Omental fat pad (tissue), 4 donors: ENCODE results near the gene ANKRD52. TPM values are rescaled to one million over a fixed set of nuclear protein-coding genes. Genes with fewer than 3 reads are reported as not detected.
"Not testable (repeated sequence)": the region's sequence is repeated elsewhere in the genome, so short reads cannot be mapped to it uniquely, and the experiment has no call there.

Experiments
- ATAC-seq: fragments of 150-250 bp; one replicate; pipeline ENCODE4 v1.9.1; 2016; ENCODE audit warnings: mild to moderate bottlenecking, moderate library complexity; ENCODE audit not compliant: low FRiP score
- DNase-seq: peaks from one replicate; pipeline ENCODE4 v3.0.0-alpha.2; 2019; ENCODE audit warnings: low spot score
- total RNA-seq, 4 donors: library from RNA; depleted of rRNA; stranded (reverse); fragments of >200 nt; gene quantifications; one replicate each; pipeline ENCODE4 v1.1.0, GENCODE V29; 2016
- TF ChIP-seq, protein P1 (sequence below), 3 donors: fragments of 450-650 bp; IDR thresholded peaks; one replicate each; pipeline ENCODE4 v1.5.1; 2016 to 2017; ENCODE audit warnings: antibody characterized with exemption in 3 of 3, mild to moderate bottlenecking in 3 of 3, moderate library complexity in 2 of 3

The ANKRD52 gene
- total RNA-seq, 4 donors from 2014 or later = 13.6 to 19.2 (median 16.8) TPM

- ATAC-seq (no peak), DNase-seq (no peak)
- TF ChIP-seq, protein P1, sequence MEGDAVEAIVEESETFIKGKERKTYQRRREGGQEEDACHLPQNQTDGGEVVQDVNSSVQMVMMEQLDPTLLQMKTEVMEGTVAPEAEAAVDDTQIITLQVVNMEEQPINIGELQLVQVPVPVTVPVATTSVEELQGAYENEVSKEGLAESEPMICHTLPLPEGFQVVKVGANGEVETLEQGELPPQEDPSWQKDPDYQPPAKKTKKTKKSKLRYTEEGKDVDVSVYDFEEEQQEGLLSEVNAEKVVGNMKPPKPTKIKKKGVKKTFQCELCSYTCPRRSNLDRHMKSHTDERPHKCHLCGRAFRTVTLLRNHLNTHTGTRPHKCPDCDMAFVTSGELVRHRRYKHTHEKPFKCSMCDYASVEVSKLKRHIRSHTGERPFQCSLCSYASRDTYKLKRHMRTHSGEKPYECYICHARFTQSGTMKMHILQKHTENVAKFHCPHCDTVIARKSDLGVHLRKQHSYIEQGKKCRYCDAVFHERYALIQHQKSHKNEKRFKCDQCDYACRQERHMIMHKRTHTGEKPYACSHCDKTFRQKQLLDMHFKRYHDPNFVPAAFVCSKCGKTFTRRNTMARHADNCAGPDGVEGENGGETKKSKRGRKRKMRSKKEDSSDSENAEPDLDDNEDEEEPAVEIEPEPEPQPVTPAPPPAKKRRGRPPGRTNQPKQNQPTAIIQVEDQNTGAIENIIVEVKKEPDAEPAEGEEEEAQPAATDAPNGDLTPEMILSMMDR (IDR thresholded peaks at IDR 0.05) = no peak
Measured at GRCh38 chr12:56288705-56289387, 30.7 kb upstream of the ANKRD52 start.

DNA sequence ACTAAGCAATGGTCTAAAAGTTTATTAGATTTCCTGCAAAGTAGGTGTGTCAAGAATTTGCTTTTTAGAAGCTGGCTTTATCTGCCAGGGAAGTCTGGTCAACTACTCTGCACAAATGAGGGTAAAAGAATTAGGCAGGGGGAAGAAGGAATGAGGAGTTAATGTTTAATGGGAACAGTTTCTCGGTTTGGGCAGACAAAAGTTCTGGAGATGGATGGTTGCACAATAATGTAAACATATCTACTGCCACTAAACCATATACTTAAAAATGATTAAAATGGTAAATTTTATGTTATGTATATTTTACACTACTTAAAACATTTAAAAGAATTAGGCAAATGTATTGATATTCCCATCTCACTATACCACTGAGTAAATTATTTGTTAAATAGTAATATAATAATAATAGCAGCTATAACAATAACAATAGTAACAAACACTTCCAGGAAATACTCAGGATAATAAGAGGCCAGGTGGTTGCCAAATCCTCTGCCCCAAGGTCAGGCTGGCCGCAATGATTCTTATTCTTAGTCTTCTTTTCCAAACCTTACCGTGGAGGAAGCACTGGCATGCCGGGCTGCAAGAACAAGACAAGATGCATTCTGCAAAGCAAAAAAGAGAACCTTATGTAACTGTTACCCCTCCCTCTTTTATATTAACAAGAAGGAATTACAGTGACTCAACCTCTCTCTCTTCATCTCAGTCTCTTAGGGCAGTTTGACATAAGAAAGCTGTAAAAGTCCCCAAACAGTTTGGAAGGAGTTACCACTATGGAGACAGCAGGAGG, 28.1 kb upstream of the ANKRD52 start:
- ATAC-seq (no peak), DNase-seq (no peak)
- TF ChIP-seq, protein P1 (IDR thresholded peaks at IDR 0.05) = no peak

DNA sequence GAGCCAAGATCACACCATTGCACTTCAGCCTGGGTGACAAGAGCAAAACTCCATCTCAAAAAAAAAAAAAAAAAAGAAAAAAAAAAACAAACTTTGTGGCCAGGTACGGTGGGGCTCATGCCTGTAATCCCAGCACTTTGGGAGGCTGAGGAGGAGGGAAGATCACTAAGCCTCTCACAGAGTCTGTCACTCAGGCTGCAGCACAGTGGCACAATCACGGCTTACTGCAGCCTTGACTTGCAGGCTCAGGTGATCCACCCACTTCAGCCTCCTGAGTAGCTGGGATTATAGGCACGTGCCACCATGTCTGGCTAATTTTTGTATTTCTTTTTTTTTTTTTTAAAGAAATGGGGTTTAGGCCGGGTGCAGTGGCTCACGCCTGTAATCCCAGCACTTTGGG, 26.1 kb upstream of the ANKRD52 start:
- ATAC-seq, DNase-seq: not testable (repeated sequence)

DNA sequence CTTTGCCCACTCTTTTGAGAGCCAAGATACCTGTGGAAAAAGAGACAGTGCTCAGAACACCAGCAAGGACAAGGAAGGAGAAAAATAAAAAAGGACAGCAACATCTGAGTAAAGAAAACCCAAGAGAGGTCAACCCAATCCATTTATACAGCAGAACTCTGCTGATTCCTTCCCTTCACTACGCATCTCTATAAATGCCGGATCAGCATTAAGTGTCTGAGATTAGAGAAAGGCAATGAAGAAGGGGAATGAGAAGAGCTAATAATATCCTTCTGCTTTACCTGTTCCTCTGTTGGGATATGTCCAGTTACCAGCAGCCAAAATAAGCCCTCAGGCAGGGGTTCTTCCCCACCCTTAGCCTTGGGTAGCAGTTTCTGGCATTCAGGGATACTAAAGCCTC, 24.4 kb upstream of the ANKRD52 start:
- ATAC-seq = no peak
- DNase-seq = no peak
- TF ChIP-seq, protein P1 (IDR thresholded peaks at IDR 0.05) = no peak

DNA sequence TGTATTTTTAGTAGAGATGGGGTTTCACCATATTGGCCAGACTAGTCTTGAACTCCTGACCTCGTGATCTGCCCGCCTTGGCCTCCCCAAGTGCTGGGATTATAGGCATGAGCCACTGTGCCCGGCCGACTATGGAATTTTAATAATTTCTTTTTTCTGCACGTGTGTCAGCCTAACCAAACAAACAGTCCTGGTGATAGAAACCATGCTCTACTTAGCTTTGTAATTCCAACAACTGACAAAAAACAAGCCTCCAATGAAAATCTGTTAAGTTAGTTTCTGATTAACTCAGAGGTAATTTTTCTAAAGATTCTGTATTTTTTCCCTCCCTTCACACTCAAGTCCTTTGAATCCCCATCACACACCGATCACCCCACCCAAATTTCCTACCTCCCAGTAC, 23.8 kb upstream of the ANKRD52 start:
- ATAC-seq (no peak), DNase-seq (no peak)
- TF ChIP-seq, protein P1 (IDR thresholded peaks at IDR 0.05) = no peak

DNA sequence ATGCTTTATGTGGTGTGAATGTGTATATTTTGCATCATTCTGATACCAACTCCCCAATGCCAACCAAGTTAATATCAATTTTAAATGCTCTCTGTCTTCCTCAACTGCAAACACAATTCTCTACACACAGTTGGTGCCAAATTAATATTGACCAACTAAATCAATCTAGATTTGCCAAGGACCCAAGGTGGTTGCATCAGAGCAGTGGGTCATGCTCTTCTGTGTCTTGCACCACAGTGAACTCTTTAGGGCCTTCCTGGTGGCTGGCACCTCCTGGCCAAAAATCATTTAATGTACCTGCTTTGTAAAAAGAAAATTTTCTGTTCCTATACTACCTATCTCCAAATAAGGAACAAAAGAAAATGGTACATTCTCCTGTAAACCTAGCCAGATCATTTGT, 22.7 kb upstream of the ANKRD52 start:
- ATAC-seq (no peak), DNase-seq (no peak)
- TF ChIP-seq, protein P1 (IDR thresholded peaks at IDR 0.05) = no peak

- ATAC-seq (no peak), DNase-seq (no peak)
- TF ChIP-seq, protein P1 (IDR thresholded peaks at IDR 0.05) = no peak
Measured at GRCh38 chr12:56278905-56279304, 20.7 kb upstream of the ANKRD52 start.
